ENCODE data around the gene P2RX3.
"Not testable (repeated sequence)": the region's sequence is repeated elsewhere in the genome, so short reads cannot be mapped to it uniquely, and the experiment has no call there.

Gene P2RX3

DNA sequence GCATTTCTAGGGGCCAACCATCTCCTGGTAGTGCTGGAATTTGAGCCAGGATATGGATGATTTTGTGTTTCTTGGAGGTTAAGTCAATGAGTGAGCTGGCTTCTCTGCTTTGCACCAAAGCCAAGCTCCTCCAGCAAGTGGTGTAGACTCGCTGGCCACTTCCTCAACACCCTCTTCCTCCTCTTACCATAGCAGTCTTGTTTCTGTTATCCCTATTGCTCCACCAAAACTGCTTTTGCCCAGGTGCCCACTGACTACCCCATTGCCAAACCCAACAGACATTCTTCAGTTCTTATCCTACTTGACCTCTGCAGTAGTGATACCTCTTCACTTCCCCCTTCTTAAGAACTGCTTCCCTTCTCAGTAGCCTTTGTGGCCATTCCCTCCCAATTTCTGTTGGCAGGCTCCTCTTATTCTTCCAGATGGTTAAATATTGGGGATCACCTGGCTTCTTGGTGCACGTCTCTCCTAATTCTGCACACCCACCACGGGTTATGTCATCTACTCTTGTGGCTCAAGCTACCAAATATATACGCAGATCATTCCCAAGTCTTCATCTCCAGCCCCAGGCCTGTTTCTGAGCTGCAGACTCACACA lies 59.3 kb downstream of the P2RX3 start:
- no peak for DNase-seq (ENCODE audit: low read depth in 3 of 3)

DNA sequence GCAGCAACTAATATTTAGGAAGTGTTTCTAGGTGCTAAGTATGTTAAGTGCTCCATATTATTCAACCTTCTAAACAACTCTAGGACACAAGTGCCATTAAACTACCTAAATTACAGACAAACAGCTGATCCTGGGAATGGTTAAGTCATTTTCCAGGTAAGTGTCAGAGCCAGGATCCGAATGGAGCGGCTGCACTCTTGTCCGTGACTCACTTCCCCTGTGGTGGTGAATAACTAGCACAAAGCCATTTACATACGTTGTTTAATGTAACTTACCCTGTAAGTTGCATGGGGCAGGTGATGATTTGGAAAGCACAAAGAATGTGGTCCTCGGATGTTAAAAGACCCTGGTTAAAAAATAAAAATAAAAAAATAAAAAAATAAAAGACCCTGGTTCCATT lies 61.1 kb downstream of the P2RX3 start:
- no peak for DNase-seq (ENCODE audit: low read depth in 3 of 3)

DNA sequence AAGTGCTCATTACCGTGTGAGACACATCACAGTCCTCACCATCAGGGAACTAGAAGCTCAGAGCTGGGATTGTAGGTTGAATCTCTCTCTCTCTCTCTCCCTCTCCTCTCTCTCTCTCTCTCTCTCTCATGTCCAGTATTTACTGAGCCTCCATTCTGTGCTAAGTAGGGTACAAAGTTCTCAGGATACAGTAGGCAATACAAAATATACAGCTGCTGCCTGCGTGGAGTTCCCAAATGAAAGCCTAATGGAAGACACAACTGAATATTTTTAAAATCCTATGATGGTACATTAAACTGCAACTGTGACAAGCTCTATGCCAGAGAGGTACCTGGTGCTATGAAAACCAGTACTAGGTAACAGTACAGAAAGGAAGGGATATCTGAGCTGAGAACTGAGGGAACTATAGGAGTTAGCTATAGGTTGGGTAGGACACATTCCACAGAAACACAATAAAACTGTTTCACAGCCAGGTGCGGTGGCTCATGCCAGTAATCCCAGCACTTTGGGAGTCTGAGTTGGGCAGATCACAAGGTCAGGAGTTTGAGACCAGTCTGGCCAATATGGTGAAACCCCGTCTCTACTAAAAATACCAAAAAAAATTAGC lies 61.9 kb downstream of the P2RX3 start:
- DNase-seq (ENCODE audit: low read depth in 3 of 3): no peak

DNA sequence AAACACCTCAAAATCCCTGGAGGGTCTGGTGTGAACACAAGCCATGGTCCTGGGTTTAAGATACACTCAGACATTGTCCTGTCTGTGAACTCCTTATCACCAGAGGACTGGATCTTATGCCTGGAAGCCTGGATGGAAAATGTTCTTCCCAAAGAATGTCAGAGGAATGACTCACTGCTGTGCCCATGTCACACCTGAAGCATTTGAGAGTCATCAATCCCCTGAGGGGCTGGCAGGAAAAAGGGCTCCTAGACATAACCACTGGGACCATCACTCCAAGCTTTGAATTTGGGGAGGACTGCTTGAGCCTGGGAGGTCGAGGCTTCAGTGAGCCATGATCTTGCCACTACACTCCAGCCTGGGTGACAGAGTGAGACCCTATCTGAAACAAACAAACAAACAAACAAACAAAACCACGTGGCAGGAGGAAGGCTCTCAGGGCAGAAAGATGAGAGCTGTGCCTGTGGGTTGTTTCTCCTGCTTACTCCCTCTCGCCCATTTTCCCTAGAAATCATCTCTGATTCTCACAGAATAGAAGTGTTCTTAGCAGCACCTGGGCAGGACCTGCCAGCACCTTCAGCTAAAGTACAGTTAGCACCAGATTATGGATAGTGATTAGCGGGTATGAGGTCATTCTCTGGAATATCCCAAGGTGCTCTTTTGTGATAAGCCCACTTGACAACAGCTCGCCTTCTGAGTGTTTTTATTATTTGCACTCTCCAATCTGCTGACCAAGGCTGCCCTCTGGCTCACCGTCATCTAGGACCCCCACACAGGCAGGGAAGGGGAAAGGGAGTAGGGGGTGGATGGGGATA lies 64.2 kb downstream of the P2RX3 start:
- no peak for DNase-seq (ENCODE audit: low read depth in 3 of 3)

DNA sequence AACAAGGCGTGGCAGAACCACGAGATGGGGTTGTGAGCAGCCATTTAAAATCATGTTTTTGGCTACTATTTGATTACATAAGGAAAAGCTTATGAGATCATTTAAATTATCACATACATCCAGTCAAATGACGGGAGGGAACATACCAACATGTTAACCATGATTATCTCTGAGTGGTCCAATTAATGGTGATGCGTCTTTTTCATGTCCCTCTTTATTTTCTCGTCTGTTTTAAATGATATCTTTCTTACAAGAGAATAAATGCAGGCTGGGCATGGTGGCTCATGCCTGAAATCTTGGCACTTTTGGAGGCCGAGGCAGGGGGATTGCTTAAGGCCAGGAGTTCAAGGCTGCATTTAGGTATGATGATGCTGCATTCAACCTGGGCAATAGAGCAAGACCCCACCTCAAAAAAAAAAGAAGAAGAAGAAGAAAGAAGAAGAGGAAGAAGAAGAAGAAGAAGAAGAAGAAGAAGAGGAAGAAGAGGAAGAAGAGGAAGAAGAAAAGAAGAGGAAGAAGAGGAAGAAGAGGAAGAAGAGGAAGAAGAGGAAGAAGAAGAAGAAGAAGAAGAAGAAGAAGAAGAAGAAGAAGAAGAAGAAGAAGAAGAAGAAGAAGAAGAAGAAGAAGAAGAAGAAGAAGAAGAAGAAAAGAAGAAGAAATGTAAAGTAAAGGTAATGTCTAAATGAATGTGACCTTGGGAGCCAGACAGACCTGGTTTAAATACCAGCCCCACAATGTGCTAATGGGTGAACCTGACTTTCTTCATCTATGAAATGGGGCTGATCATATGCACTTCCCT lies 65.0 kb downstream of the P2RX3 start:
- not testable (repeated sequence) for DNase-seq (ENCODE audit: low read depth in 3 of 3)

DNA sequence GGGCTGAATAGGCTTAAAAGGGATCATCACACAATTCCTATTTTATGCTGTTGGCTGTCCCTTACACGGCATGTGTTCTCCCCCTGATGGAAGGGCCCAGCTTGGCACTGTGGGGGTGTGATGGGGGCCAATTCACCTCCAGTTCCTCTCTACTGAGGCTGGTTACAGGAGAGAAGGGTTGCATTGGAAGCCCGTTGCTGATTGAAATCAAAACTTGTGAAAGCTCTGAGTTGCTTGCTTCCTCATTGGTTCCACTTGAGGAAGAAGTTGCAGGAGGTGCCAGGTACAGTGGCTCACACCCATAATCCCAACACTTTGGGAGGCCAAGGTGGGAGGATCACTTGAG lies 65.6 kb downstream of the P2RX3 start:
- no peak for DNase-seq (ENCODE audit: low read depth in 3 of 3)

DNA sequence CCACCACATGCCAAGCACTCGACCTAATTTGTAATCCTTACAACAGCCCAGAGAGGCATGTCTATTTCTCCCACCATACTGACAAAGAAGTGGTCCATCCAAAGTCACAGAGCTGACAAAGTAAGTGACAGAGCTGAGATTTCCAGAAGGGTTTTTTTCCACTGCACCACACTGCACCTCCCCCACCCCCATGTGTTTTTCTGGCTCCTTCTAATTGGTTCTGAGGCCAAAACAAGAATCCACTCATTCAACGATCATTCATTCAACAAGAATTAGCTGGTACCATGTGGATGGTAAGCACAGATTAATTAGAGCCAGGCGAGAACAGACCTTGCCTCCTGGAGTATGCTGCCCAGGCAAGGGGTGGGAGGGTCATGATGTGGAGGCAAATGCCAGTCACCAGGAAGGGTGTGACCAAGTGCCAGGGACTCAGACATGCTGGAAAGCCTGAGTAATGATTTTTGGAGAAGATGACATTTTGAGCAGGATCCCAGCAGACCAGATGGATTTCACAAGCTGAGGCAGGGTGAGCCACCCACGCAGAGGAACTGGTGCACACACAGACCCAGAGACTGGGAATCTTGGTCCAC lies 67.2 kb downstream of the P2RX3 start:
- DNase-seq (ENCODE audit: low read depth in 3 of 3): no peak

DNA sequence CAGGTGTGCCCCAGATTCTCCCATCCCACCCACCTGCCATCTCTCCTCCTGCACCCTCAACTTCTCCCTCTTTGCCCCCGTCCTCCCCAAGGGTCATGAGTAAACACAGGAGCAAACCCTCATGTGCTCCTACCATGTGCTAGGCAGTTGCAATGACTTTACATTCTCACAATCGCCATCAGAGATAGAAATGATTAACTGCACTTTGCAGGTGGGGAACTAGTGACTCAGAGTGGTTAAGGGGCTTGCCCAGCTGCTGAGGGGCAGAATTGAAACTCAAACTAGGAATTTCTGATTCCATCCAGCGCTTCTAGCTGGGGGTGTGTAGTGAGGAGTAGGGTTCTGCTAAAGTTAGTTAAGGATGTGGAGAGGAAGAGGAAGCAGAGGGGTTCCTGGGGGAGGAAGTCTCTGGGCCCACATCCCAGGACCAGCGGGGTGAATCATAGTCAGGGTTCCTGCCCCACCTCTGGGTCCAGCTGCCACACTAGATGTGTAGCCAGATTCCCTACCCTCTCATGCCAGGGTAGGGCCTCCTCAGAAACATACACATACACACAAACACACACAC lies 68.3 kb downstream of the P2RX3 start:
- DNase-seq (ENCODE audit: low read depth in 3 of 3): peak; percentile 16 to 26 (median 23)

DNA sequence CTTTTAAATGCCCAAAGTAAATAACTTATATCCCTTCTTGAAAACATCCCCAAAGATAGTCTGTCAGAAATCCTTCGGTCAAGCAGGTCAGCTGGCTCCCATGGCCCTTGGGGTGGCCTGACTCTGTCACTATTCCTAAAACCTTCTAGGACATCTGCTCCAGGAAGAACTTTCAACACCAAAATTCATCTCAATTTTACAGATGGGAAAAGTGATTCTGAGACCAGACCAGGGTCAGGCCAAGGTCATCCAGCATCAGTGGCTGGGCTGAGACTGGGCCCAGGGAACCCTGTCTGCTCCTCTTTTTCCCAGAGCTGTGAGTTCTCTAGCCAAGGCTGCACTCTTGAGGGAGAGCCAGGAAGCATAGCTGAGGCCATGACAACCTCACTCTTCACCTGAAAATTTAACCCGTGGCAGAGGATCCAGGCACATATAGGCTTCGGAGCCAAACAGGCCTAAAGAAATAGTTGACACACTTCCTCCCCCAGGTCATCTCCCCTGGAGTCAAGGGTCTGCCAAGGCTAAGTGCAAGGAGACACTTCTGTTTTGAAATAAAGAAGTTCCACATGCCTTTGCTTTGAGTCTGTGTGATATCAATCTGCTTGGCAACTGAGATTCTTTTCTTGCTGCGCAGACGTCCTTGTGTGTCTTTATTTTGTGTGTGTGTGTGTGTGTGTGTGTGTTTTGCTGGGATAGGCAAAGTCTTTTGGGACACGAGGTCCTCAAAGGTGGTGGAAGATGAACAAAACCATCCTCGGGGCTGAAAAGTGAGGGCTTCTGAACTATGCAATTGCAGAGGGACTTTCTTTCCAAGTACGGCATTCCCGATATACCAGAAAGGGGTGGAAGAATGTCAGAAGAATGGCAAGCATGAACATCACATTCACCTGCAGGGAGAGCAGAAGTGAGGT lies 69.1 kb downstream of the P2RX3 start:
- DNase-seq (ENCODE audit: low read depth in 3 of 3): no peak

DNA sequence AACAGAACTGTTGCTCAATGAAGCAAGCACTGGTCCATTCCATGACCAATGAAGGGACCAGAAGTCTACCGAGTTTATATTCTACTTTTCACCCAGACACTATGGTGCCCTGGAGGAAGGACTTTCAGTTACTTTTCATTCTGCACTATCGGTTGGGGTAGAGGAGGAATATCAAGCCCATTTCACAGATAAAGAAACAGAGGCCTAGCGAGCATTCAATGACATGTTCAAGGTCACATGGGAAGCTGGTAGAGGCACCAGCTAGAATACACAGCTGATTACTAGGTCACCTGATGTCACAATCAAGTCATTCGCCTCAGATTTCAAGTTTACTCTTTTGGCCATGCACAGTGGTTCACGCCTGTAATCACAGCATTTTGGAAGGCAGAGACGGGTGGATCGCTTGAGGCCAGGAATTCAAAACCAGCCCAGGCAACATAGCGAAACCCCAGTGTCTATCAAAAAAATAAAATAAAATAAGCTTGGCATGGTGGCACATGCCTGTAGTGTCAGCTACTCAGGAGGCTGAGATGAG lies 69.9 kb downstream of the P2RX3 start:
- DNase-seq (ENCODE audit: low read depth in 3 of 3): no peak

DNA sequence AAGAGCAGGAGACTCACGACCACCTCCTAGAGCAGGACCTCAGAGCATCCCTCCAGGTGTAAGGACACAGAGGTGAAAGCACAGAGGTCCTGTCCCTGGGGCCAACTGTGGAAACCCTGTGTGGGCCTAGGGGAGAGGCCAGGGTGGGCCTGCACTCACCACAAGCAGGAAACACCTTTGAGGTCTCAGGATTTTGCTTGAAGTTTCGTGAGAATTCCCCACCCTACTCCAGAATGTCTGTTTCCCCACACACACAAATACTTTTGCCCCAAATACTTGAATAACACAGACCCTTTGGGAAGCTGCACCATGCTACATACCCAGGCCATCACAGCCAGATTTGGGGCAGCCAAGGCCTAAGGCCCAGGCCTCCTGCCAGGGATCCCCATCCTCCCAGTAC lies 70.6 kb downstream of the P2RX3 start:
- no peak for DNase-seq (ENCODE audit: low read depth in 3 of 3)

DNA sequence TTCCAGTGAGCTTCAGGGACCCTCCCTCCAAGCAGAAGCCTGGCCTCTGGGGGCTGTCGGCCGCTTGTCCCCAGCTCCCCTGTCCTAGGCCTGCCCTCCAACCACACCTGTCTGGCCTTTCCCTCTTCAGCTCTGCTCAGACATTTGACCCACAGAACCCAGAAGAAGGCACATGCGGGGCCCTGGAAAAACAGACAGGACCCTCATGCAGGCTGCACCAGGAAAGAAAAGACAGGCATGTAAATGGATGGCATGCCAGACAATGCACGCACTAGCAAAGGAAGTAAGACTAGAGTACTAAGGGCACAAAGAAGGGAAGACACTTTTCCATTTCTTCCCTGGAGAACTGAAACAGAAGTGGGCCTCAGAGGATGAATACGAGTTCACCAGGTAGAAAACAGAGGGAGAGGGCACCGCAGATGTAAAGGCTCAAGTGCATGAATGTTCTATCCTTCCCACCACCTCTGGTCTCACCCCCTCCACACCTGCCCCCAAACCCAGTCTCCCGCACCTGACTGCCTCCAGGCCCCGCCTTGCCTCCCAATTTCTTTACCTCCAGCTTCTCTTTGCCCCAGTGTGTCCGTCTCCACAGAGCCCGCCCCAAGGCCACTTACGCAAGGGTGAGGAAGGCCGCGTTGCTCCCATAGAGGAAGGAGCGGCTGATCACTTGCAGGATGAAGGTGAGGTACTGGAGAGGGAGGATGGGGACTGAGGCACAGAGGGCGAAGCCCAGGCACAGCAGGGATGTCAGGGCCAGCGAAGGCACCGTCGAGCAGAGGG lies 71.4 kb downstream of the P2RX3 start:
- no peak for DNase-seq (ENCODE audit: low read depth in 3 of 3)

DNA sequence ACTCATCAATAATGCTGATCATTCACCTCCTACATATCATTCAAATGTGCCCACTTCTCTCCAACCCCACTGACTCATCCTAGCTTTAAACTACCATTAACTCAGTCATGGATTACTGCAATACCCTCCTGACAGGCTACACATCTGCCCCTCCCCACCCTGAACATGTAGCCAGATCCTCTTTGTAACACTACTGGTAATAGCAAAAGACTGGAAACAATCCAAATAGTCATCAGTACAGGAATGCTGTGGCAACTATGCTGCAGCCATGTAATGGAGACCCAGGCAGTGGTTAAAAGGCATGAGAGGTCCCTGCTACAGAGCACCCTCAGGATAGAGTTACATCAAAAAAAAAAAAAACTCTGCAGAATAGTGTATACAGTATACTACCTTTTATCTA lies 72.1 kb downstream of the P2RX3 start:
- DNase-seq (ENCODE audit: low read depth in 3 of 3): no peak

DNA sequence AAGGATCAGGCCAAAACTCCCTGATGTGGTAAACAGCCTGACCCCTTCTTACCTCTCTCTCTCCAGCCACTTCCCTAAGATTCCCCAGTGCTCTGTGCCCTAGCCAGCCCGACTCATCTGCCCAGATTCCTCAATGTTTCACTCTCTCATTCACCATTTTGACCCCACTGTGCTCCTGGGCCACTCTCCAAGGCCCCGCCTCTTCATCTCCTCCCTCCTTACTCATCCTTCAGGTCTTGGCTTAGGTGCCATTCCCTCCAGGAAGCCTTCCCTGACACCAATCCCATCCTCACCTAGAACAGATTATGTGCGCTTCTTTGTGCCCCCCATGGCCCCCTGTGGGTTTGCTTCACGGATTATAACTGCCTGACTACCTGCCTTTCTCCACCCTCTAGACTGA lies 75.5 kb downstream of the P2RX3 start:
- no peak for DNase-seq (ENCODE audit: low read depth in 3 of 3)

DNA sequence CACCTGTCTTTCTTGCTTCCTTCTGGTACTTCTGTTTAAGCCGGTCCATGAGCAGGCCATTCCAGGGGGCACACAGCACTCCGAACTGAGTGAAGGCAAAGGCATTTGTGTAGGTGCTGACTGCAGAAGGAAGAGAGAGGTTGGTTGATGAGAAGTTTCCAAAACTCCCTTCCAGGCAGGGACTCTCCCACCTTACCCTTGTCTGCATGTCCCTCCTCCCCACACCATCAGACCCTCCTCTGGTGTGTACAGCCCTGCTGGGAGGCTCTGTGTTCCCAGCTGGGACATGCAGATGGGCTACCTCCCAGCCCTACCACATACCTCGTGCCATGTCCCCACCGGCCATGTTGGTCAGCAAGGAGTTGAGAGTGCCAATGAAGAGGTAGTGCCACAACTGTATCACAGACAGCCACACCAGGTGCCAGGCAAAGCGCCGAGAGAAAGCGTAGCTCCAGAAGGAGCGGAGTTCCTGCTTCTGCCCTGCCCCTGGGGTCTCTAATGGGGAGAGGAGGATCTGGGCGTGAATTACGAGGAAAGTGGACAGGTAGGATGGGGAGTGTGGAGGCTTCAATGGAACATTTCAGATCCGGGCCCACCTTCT lies 76.6 kb downstream of the P2RX3 start:
- DNase-seq (ENCODE audit: low read depth in 3 of 3): no peak

DNA sequence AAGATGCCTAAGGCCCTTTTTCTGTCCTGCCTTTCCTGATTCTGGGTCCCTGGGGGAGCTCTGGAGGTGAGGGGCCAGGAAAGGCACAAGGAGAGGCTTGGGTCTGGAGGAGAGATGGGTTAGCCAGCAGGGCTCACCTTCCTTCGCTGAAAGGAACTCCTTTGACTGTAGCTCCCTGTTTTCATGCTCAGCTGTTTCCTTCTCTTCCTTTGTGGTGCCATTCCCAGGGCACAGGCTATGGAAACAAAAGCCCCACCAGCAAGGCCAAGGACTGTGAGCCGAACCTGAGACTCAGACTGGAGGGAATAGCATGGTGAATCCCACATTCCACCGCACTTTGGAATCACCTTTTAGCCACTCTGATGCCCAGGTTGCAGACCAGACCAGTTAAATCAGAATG lies 78.3 kb downstream of the P2RX3 start:
- DNase-seq (ENCODE audit: low read depth in 3 of 3): no peak

DNA sequence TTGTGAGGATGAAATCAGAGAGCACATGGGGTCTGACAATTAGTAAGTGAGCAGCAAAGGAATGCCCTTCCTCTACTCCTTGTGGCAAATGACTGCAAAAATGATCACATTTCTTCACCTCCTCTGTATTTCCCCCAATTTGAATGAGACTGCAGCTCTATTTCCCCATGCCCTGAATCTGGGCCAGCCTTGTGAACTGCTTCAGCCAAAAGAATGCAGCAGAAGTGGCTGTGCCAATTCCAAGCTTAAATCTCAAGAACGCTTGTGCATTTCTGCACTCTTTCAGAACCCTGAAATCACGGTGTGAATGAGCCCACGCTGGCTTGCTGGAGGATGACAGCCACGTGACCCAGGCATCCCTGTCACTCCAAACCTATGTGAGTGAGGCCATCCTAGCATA lies 78.9 kb downstream of the P2RX3 start:
- no peak for DNase-seq (ENCODE audit: low read depth in 3 of 3)

DNA sequence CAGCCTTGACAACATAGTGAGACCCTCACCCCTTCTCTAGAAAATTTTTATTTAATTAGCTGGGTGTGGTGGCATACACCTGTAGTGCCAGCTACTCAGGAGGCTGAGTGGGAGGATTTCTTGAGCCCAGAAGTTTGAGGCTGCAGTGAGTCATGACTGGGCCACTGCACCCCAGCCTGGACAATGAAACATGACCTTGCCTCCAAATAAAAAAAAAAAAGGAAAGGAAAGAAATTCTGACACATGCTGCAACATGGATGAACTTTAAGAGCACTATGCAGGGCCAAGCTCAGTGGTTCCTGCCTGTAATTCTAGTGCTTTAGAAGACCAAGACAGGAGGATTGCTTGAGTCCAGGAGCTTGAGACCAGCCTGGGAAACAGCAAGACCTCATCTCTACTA lies 80.0 kb downstream of the P2RX3 start:
- no peak for DNase-seq (ENCODE audit: low read depth in 3 of 3)

DNA sequence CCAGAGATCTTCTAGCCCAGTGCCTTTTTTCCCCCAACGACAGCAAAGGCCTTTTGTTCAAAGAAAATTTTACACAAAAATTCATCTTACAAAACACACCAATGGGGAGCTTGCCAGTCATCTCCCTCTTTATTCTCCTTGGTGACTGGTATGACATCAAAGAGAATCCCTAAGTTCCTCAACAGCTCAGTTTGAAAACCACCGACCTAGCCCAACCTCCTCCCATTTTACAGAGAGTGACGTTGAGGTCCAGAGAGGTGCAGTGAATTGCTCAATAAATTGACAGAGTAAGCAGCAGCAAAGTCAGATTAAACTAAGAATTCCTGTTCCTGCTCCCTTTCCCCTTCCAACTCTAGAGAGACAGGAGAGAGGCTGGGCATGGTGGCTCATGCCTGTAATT lies 81.0 kb downstream of the P2RX3 start:
- DNase-seq (ENCODE audit: low read depth in 3 of 3): no peak
